GM12878 (cell line): ENCODE results near the gene IGFBP6. TPM values are rescaled to one million over a fixed set of nuclear protein-coding genes. Genes with fewer than 3 reads are reported as not detected.
A peak's percentile ranks its signal among the peaks of the same experiment; 100 is the strongest.

Experiments used
- ATAC-seq: fragments of 200-7000 bp; cut with Tn5 transposase; 3 replicates; pipeline ENCODE4 v1.9.1; 2020; ENCODE audit warnings: mild to moderate bottlenecking, moderate library complexity
- BruUV-seq: library from RNA; stranded (reverse); fragments of 400-500 nt; replicated peaks from 2 replicates; lab custom pipeline; 2021; lab: Mats Ljungman, UMichigan
- CTCF ChIA-PET: fragments of 300-600 bp; sonication (Branson Sonifier 250); formaldehyde crosslinking; extraction: SDS; loops from one replicate; lab custom pipeline; 2021; ENCODE audit warnings: inconsistent platforms; lab: Yijun Ruan, JAX
- POLR2A ChIA-PET: fragments of 350-600 bp; formaldehyde crosslinking; extraction: SDS; loops from one replicate; lab custom pipeline; 2021; ENCODE audit warnings: inconsistent platforms; lab: Charles Lee
- RAD21 ChIA-PET: fragments of 300-600 bp; sonication (Branson Sonifier 250); formaldehyde crosslinking; loops from one replicate; lab custom pipeline; 2023; ENCODE audit warnings: antibody characterized with exemption; ENCODE audit not compliant: unreplicated experiment; lab: Charles Lee
- SMC1A ChIA-PET: fragments of 300-600 bp; sonication (Branson Sonifier 250); formaldehyde crosslinking; loops from one replicate; lab custom pipeline; 2023; ENCODE audit not compliant: unreplicated experiment, uncharacterized antibody; lab: Charles Lee
- DNase-seq: peaks from one replicate; pipeline ENCODE4 v3.0.0-alpha.2; 2011; ENCODE audit warnings: low read depth, low spot score
- FAIRE-seq: peaks from 3 replicates; lab custom pipeline; 2011; peaks lifted over from hg19 to GRCh38; lab: Jason Lieb, UNC
- H2AFZ ChIP-seq: 2 replicates; pipeline ENCODE4 v1.6.0; 2011; ENCODE audit warnings: low read depth, low read length, control low read depth; ENCODE audit not compliant: control insufficient read depth
- H3K27ac ChIP-seq: 2 replicates; pipeline ENCODE4 v1.5.1; 2011; ENCODE audit warnings: control low read depth; ENCODE audit not compliant: control insufficient read depth, insufficient read depth
- H3K27me3 ChIP-seq, 2 experiments: replicated peaks in 1 of 2; 2 replicates each; pipeline versions ENCODE4 v1.6.0 to v1.6.1; 2011; ENCODE audit warnings: low read length in 1 of 2; ENCODE audit not compliant: control insufficient read depth in 2 of 2, insufficient read depth in 2 of 2
- H3K36me3 ChIP-seq, 2 experiments: 2 replicates each; pipeline ENCODE4 v1.5.1; 2011; ENCODE audit warnings: low read length in 1 of 2; ENCODE audit not compliant: control insufficient read depth in 2 of 2, insufficient read depth in 2 of 2
- H3K4me1 ChIP-seq: 2 replicates; pipeline ENCODE4 v1.6.1; 2011; ENCODE audit warnings: mild to moderate bottlenecking, low read length, moderate library complexity, mixed read lengths; ENCODE audit not compliant: control insufficient read depth, insufficient read depth
- H3K4me2 ChIP-seq: 2 replicates; pipeline ENCODE4 v1.6.0; 2011; ENCODE audit warnings: control low read depth; ENCODE audit not compliant: control insufficient read depth, insufficient read depth
- H3K4me3 ChIP-seq: fragments of 200-600 bp; sonication (generic); 2 replicates; pipeline ENCODE4 v1.5.1; 2016
- H3K79me2 ChIP-seq: 2 replicates; pipeline ENCODE4 v1.6.0; 2011; ENCODE audit warnings: low read length; ENCODE audit not compliant: control insufficient read depth, insufficient read depth
- H3K9ac ChIP-seq: 2 replicates; pipeline ENCODE4 v1.8.0; 2011; ENCODE audit warnings: low read length, control low read depth, mixed read lengths; ENCODE audit not compliant: control insufficient read depth, insufficient read depth
- H3K9me3 ChIP-seq: replicated peaks from 3 replicates; pipeline ENCODE4 v1.5.1; 2011; ENCODE audit warnings: mild to moderate bottlenecking, low read length; ENCODE audit not compliant: control insufficient read depth, insufficient read depth
- H4K20me1 ChIP-seq: 2 replicates; pipeline ENCODE4 v1.6.0; 2011; ENCODE audit not compliant: control insufficient read depth, insufficient read depth
- BACH1 ChIP-seq: fragments of 450-650 bp; IDR thresholded peaks from 2 replicates; pipeline ENCODE4 v1.6.1; 2017; ENCODE audit warnings: mild to moderate bottlenecking, borderline replicate concordance
- BCLAF1 ChIP-seq: fragments of 450-650 bp; IDR thresholded peaks from 2 replicates; pipeline ENCODE4 v1.6.1; 2017; ENCODE audit warnings: antibody characterized with exemption, mild to moderate bottlenecking, moderate library complexity
- BRCA1 ChIP-seq: IDR thresholded peaks from 2 replicates; pipeline ENCODE4 v1.6.1; 2011; ENCODE audit warnings: low read depth, low read length, improper control_type of control experiment
- CHD1 ChIP-seq: IDR thresholded peaks from 2 replicates; pipeline ENCODE4 v1.6.1; 2012; ENCODE audit warnings: low read depth, low read length, improper control_type of control experiment
- CREM ChIP-seq: IDR thresholded peaks from 2 replicates; pipeline ENCODE4 v1.6.1; 2014; ENCODE audit warnings: antibody characterized with exemption, low read depth
- HDAC2 ChIP-seq: fragments of 200-600 bp; sonication (generic); IDR thresholded peaks from 2 replicates; pipeline ENCODE4 v1.6.1; 2017
- MYB ChIP-seq: fragments of 150-350 bp; IDR thresholded peaks from 2 replicates; pipeline ENCODE4 v1.6.1; 2014; ENCODE audit warnings: mild to moderate bottlenecking, low read depth, low read length, borderline replicate concordance
- RCOR1 ChIP-seq: conservative IDR thresholded peaks from 2 replicates; pipeline ENCODE4 v1.6.1; 2012; ENCODE audit warnings: low read depth, low read length, improper control_type of control experiment
- RELA ChIP-seq: fragments of 450-650 bp; IDR thresholded peaks from 2 replicates; pipeline ENCODE4 v1.8.0; 2014; ENCODE audit warnings: borderline replicate concordance; ENCODE audit not compliant: partially characterized antibody
- SRF ChIP-seq, 2 experiments: IDR thresholded peaks; 2 replicates each; pipeline ENCODE4 v1.6.1; 2011; ENCODE audit warnings: low read depth in 2 of 2, low read length in 2 of 2, mild to moderate bottlenecking in 1 of 2, moderate library complexity in 1 of 2
- ZNF274 ChIP-seq: IDR thresholded peaks from one replicate; pipeline ENCODE4 v1.8.0; 2011; ENCODE audit not compliant: insufficient read length, insufficient read depth
- WGBS: methylation state at CpG from one replicate; pipeline ENCODE4 v1.1.6; 2016; ENCODE audit warnings: low lambda C conversion rate; ENCODE audit not compliant: insufficient replicate concordance, insufficient coverage; ENCODE audit errors: missing lambda C conversion rate; 5-methylcytosine and 5-hydroxymethylcytosine counted together
- in situ Hi-C: fragments of 300-500 bp; cut with MboI; formaldehyde crosslinking; loops from 9 replicates; pipeline ENCODE4 v1.14.3; 2018; ENCODE audit warnings: mixed read lengths
- intact Hi-C: fragments of 100-400 bp; cut with micrococcal nuclease; formaldehyde crosslinking; loops from one replicate; pipeline ENCODE4 v1.14.2; 2022; ENCODE audit not compliant: unreplicated experiment
- polyA plus RNA-seq, 11 experiments: library from polyadenylated mRNA; depleted of rRNA in 4 of 11; unstranded in 6 of 11; stranded (reverse) in 5 of 11; fragments of >200 nt; fragmentation: Nextera tagmentation in 4 of 11; fragmentation: Illumina TruSeq in 1 of 11; extraction: Ambion mirVana in 4 of 11; extraction: Trizol in 1 of 11; gene quantifications; 1 replicate in 1 of 11; 2 replicates in 10 of 11; pipeline versions ENCODE4 v1.2.1 to v1.2.3, GENCODE V29; 2011 to 2016; ENCODE audit warnings: inconsistent platforms in 2 of 11, missing spikeins in 2 of 11, low read depth in 1 of 11
- total RNA-seq, 4 experiments: library from RNA; depleted of rRNA in 3 of 4; stranded (reverse); fragments of >200 nt in 3 of 4; fragmentation: Illumina TruSeq in 1 of 4; extraction: Trizol in 1 of 4; gene quantifications; 2 replicates each; pipeline versions ENCODE4 v1.2.1 to v1.2.3, GENCODE V29; 2013 to 2021
- TF ChIP-seq, protein P1 (sequence below): fragments of 450-650 bp; IDR thresholded peaks from 2 replicates; pipeline ENCODE4 v1.6.1; 2017; ENCODE audit warnings: mild to moderate bottlenecking, moderate library complexity
- TF ChIP-seq, protein P2 (sequence below): fragments of 150-350 bp; IDR thresholded peaks from 2 replicates; pipeline ENCODE4 v1.6.1; 2014; ENCODE audit warnings: mild to moderate bottlenecking, low read depth, low read length
- TF ChIP-seq, protein P3 (sequence below): IDR thresholded peaks from 2 replicates; pipeline ENCODE4 v1.6.1; 2011; ENCODE audit warnings: borderline replicate concordance, low read depth, mild to moderate bottlenecking, moderate library complexity, mixed read lengths, low read length; ENCODE audit not compliant: insufficient read depth; ENCODE audit errors: extremely low read length

IGFBP6 gene
- total and polyA plus RNA-seq, 10 of the 15 experiments (the other 5 are each of a cell fraction or from before 2014, with no cell fraction given): 0.09 to 0.87 (median 0.56) TPM; not detected in 3

DNA sequence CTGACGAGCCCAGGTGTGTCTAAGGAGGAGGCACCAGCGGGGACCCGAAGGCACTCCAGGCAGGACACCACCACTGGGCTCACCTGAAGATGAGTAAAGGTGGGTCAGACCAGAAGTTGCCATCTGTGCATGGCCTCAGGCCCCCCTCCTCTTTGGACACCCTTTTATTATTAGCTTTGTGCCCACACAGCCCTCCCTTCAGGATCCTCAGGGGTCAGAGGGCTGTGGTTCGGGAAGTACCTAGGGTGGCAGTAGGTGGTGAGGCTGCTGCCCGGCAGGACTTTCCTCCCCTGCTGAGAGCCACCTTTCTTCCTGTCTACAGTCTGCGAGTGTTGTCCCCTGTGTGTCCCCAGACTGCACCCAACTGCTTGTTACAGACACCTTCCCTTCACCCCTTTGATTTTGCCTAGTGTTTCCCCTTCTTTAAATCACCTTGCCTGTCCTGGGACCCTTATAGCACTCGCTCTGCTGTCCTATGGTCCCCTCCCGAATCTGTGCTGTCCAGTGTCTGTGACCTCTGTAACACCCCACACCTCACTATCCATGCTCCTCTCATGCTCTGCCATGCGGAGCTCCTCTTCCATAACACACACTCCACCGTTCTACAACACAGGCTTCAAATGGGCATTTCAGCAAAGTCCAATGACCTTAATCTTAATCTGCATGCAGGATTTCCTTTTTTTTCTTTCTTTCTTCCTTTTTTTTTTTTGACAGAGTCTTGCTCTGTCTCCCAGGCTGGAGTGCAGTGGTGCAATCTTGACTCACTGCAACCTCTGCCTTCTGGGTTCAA is 31.5 kb downstream of the IGFBP6 start:
- no peaks in the 10 kb centered on the region for H3K79me2 ChIP-seq
- H3K9me3 ChIP-seq: no peaks in the 10 kb centered on the region
- in situ Hi-C loops: no loop called here
- no peak overlapping the region for H3K4me3 ChIP-seq
- ChIA-PET CTCF (interaction anchor here (1.3 to 1.6 kb wide), 2 partner anchors 8 to 30 kb away, joined by 3 to 4 read pairs; no protein-coding TSS in a partner anchor), POLR2A (no interaction called here), SMC1A (interaction anchor here (0.6 to 1.6 kb wide), 3 partner anchors 8 to 22 kb away, joined by 3 to 4 read pairs (median 3); no protein-coding TSS in a partner anchor), RAD21 (no interaction called here)
- H3K9ac ChIP-seq: no peak overlapping the region
- 47% methylated on average over 10 of the region's 10 CpGs for WGBS
- H3K36me3 ChIP-seq: no peaks in the 10 kb centered on the region
- intact Hi-C loops: no loop called here
- no peak overlapping the region for H3K4me2 ChIP-seq
- BruUV-seq: no TSS peak
- ATAC-seq: peak; percentile 52
- no peak for FAIRE-seq
- no peaks in the 10 kb centered on the region for H3K4me1 ChIP-seq
- no peak overlapping the region for H3K27ac ChIP-seq
- H4K20me1 ChIP-seq: no peaks in the 10 kb centered on the region
- no peaks in the 10 kb centered on the region; a peak in 1 of 4 replicates for H3K27me3 ChIP-seq
- no peak for DNase-seq
- H2AFZ ChIP-seq: no peak overlapping the region
- TF ChIP-seq, protein P1, sequence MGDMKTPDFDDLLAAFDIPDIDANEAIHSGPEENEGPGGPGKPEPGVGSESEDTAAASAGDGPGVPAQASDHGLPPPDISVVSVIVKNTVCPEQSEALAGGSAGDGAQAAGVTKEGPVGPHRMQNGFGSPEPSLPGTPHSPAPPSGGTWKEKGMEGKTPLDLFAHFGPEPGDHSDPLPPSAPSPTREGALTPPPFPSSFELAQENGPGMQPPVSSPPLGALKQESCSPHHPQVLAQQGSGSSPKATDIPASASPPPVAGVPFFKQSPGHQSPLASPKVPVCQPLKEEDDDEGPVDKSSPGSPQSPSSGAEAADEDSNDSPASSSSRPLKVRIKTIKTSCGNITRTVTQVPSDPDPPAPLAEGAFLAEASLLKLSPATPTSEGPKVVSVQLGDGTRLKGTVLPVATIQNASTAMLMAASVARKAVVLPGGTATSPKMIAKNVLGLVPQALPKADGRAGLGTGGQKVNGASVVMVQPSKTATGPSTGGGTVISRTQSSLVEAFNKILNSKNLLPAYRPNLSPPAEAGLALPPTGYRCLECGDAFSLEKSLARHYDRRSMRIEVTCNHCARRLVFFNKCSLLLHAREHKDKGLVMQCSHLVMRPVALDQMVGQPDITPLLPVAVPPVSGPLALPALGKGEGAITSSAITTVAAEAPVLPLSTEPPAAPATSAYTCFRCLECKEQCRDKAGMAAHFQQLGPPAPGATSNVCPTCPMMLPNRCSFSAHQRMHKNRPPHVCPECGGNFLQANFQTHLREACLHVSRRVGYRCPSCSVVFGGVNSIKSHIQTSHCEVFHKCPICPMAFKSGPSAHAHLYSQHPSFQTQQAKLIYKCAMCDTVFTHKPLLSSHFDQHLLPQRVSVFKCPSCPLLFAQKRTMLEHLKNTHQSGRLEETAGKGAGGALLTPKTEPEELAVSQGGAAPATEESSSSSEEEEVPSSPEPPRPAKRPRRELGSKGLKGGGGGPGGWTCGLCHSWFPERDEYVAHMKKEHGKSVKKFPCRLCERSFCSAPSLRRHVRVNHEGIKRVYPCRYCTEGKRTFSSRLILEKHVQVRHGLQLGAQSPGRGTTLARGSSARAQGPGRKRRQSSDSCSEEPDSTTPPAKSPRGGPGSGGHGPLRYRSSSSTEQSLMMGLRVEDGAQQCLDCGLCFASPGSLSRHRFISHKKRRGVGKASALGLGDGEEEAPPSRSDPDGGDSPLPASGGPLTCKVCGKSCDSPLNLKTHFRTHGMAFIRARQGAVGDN: no peak
- no peak for TF ChIP-seq CHD1
- no peak for TF ChIP-seq CREM
- TF ChIP-seq, protein P2, sequence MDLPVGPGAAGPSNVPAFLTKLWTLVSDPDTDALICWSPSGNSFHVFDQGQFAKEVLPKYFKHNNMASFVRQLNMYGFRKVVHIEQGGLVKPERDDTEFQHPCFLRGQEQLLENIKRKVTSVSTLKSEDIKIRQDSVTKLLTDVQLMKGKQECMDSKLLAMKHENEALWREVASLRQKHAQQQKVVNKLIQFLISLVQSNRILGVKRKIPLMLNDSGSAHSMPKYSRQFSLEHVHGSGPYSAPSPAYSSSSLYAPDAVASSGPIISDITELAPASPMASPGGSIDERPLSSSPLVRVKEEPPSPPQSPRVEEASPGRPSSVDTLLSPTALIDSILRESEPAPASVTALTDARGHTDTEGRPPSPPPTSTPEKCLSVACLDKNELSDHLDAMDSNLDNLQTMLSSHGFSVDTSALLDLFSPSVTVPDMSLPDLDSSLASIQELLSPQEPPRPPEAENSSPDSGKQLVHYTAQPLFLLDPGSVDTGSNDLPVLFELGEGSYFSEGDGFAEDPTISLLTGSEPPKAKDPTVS: no peak
- TF ChIP-seq HDAC2: no peak
- no peak for TF ChIP-seq SRF (IDR thresholded peaks at IDR 0.05; ENCODE audit: low read depth in 2 of 2, low read length in 2 of 2)
- no peak for TF ChIP-seq RELA
- TF ChIP-seq BRCA1: no peak
- TF ChIP-seq MYB: no peak
- TF ChIP-seq ZNF274: no peak
- TF ChIP-seq BCLAF1: no peak
- TF ChIP-seq, protein P3, sequence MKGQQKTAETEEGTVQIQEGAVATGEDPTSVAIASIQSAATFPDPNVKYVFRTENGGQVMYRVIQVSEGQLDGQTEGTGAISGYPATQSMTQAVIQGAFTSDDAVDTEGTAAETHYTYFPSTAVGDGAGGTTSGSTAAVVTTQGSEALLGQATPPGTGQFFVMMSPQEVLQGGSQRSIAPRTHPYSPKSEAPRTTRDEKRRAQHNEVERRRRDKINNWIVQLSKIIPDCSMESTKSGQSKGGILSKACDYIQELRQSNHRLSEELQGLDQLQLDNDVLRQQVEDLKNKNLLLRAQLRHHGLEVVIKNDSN: no peak
- TF ChIP-seq RCOR1: no peak
- TF ChIP-seq BACH1: no peak
